IMR-90 (cell line): Measurements from ENCODE around the gene KATNBL1.

Experiments used
- CEBPB ChIP-seq: IDR thresholded peaks from 2 replicates; pipeline ENCODE4 v1.6.1; 2012; ENCODE audit warnings: low read depth, low read length, improper control_type of control experiment
- CHD1 ChIP-seq: IDR thresholded peaks from 2 replicates; pipeline ENCODE4 v1.6.1; 2012; ENCODE audit warnings: low read depth, low read length, improper control_type of control experiment
- FOS ChIP-seq: fragments of 150-350 bp; IDR thresholded peaks from 2 replicates; pipeline ENCODE4 v1.6.1; 2016; ENCODE audit warnings: low read depth, low read length
- MAFK ChIP-seq: IDR thresholded peaks from 2 replicates; pipeline ENCODE4 v1.6.1; 2012; ENCODE audit warnings: low read depth, low read length, improper control_type of control experiment
- MAZ ChIP-seq: IDR thresholded peaks from 2 replicates; pipeline ENCODE4 v1.6.1; 2012; ENCODE audit warnings: low read depth, mild to moderate bottlenecking, low read length, improper control_type of control experiment, moderate library complexity, borderline replicate concordance
- MXI1 ChIP-seq: IDR thresholded peaks from 2 replicates; pipeline ENCODE4 v1.6.1; 2012; ENCODE audit warnings: low read depth, mild to moderate bottlenecking, low read length, moderate library complexity, borderline replicate concordance
- POLR2A ChIP-seq: IDR thresholded peaks from 2 replicates; pipeline ENCODE4 v1.6.1; 2012; ENCODE audit warnings: mild to moderate bottlenecking, low read depth, low read length
- RAD21 ChIP-seq: IDR thresholded peaks from 2 replicates; pipeline ENCODE4 v1.6.1; 2012; ENCODE audit warnings: low read length, improper control_type of control experiment
- RCOR1 ChIP-seq: IDR thresholded peaks from 2 replicates; pipeline ENCODE4 v1.6.1; 2012; ENCODE audit warnings: mild to moderate bottlenecking, low read length, improper control_type of control experiment; ENCODE audit not compliant: insufficient replicate concordance
- RFX5 ChIP-seq: IDR thresholded peaks from 2 replicates; pipeline ENCODE4 v1.8.0; 2012; ENCODE audit warnings: low read depth, mild to moderate bottlenecking, low read length, moderate library complexity
- SMC3 ChIP-seq: fragments of 150-350 bp; IDR thresholded peaks from 2 replicates; pipeline ENCODE4 v1.6.1; 2016; ENCODE audit warnings: low read depth, mild to moderate bottlenecking, antibody characterized with exemption, low read length, moderate library complexity
- TF ChIP-seq, protein P1 (sequence below): conservative IDR thresholded peaks from 2 replicates; pipeline ENCODE4 v1.5.1; 2012; ENCODE audit warnings: mild to moderate bottlenecking, low read depth, low read length, improper control_type of control experiment
- TF ChIP-seq, protein P2 (sequence below): fragments of 150-350 bp; IDR thresholded peaks from 2 replicates; pipeline ENCODE4 v1.6.1; 2017; ENCODE audit warnings: mild to moderate bottlenecking, antibody characterized with exemption, low read length, low read depth
- TF ChIP-seq, protein P3 (sequence below): fragments of 150-350 bp; IDR thresholded peaks from 2 replicates; pipeline ENCODE4 v1.6.1; 2016; ENCODE audit warnings: low read depth, mild to moderate bottlenecking, low read length, moderate library complexity, borderline replicate concordance

DNA sequence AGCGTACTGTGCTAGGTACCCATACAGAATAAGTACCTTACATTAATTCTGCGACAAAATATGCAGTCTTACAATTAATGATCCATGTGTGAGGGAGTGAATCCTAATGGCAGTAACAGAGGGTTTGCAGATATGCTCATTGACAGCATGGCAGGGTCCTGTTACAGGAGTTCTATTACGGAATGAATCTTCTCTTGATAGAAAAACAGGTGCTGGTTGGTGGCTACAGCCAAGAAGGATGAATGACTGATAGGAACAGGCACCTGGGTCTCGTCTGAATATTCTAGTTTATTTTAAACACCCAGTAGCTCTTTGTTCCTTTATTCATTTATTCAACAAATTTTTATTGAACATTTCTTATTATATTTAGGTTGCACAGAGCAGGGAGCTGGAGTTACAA is 85.2 kb downstream of the KATNBL1 start:
- no peak for TF ChIP-seq MAFK
- TF ChIP-seq, protein P1, sequence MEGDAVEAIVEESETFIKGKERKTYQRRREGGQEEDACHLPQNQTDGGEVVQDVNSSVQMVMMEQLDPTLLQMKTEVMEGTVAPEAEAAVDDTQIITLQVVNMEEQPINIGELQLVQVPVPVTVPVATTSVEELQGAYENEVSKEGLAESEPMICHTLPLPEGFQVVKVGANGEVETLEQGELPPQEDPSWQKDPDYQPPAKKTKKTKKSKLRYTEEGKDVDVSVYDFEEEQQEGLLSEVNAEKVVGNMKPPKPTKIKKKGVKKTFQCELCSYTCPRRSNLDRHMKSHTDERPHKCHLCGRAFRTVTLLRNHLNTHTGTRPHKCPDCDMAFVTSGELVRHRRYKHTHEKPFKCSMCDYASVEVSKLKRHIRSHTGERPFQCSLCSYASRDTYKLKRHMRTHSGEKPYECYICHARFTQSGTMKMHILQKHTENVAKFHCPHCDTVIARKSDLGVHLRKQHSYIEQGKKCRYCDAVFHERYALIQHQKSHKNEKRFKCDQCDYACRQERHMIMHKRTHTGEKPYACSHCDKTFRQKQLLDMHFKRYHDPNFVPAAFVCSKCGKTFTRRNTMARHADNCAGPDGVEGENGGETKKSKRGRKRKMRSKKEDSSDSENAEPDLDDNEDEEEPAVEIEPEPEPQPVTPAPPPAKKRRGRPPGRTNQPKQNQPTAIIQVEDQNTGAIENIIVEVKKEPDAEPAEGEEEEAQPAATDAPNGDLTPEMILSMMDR, result no peak
- TF ChIP-seq, protein P2, sequence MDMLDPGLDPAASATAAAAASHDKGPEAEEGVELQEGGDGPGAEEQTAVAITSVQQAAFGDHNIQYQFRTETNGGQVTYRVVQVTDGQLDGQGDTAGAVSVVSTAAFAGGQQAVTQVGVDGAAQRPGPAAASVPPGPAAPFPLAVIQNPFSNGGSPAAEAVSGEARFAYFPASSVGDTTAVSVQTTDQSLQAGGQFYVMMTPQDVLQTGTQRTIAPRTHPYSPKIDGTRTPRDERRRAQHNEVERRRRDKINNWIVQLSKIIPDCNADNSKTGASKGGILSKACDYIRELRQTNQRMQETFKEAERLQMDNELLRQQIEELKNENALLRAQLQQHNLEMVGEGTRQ, result no peak
- TF ChIP-seq POLR2A, result no peak
- TF ChIP-seq RAD21, result no peak
- TF ChIP-seq RCOR1, result no peak
- TF ChIP-seq SMC3, result no peak
- no peak for TF ChIP-seq MAZ
- no peak for TF ChIP-seq CHD1
- TF ChIP-seq RFX5, result no peak
- TF ChIP-seq, protein P3, sequence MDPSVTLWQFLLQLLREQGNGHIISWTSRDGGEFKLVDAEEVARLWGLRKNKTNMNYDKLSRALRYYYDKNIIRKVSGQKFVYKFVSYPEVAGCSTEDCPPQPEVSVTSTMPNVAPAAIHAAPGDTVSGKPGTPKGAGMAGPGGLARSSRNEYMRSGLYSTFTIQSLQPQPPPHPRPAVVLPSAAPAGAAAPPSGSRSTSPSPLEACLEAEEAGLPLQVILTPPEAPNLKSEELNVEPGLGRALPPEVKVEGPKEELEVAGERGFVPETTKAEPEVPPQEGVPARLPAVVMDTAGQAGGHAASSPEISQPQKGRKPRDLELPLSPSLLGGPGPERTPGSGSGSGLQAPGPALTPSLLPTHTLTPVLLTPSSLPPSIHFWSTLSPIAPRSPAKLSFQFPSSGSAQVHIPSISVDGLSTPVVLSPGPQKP, result no peak
- TF ChIP-seq MXI1, result no peak
- no peak for TF ChIP-seq FOS
- no peak for TF ChIP-seq CEBPB
